ENCODE data around the gene WNT3A. TPM values are rescaled to one million over a fixed set of nuclear protein-coding genes. Genes with fewer than 3 reads are reported as not detected.
"Not testable (repeated sequence)": the region's sequence is repeated elsewhere in the genome, so short reads cannot be mapped to it uniquely, and the experiment has no call there.

WNT3A gene
- polyA plus RNA-seq, 3 donors, result 0.08 to 0.17 (median 0.14) TPM

DNA sequence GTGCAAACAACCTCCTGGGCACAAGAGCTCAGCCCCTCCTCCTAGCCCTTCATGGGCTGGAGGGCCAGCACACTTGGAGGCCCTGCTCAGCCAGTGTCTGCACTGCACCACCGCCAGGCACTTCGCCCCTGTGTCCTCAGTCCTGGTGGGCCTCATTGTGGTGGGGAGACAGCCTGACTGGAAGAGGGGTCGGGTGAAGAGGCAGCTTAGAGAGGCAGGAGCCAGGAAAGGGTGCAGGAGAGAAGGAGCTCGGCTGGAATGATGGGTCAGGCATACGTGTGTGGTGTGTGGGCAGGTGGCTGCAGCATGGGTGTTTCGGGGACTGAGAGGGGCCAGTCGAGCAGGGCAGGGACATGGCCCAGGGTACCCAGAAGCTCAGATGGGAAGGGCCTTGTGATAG is 4.1 kb downstream of the WNT3A start:
- DNase-seq (ENCODE audit: low read depth in 3 of 3, low spot score in 2 of 3), result no peak

DNA sequence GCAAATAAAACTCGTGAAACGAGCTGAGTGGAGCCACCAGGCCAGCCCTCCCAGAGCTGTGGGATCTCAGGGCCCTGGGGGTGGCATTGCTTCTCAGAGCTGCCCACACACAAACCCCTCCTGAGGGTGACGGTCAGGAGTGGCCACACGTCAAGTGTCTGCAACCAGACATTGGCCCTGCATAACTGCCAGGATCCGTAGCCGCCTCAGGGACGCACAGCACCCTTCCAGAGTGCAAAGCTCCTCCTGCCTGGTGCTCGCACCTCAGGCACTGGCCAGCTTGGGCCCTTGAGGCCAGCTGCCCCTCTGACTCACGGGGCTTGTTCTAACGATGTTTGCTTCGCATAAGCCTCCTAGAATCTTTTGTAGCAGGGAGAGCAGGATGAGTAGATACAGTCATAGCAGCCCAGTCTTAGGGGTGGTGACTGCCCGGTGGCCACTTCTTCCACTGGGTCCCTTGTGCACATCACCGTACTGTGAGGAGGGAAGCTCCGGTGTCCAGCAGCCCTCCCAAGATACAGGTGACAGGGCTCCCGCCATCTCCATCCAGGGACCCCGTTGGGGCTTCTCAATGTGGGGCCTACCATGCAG is 5.0 kb downstream of the WNT3A start:
- DNase-seq (ENCODE audit: low read depth in 3 of 3, low spot score in 2 of 3), result no peak

DNA sequence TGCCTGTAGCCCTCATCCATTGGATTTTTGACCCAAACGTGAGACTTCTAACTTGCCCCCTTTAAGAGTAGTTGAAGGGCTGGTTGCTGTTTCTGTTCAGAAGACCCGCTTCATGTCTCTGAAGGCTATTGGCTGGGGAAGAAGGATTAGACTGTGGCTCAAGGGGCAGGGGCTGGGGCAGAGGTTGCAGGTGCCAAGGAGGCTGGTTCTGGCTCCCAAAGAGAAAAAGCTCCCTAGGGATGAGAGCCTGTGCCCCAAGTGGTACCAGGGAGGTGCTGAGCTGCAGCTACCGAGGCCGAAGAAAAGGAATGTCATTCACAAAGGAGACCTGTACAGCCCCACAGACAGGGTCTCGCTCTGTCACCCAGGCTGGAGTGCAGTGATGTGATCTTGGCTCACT is 5.8 kb downstream of the WNT3A start:
- no peak for DNase-seq (ENCODE audit: low read depth in 3 of 3, low spot score in 2 of 3)

DNA sequence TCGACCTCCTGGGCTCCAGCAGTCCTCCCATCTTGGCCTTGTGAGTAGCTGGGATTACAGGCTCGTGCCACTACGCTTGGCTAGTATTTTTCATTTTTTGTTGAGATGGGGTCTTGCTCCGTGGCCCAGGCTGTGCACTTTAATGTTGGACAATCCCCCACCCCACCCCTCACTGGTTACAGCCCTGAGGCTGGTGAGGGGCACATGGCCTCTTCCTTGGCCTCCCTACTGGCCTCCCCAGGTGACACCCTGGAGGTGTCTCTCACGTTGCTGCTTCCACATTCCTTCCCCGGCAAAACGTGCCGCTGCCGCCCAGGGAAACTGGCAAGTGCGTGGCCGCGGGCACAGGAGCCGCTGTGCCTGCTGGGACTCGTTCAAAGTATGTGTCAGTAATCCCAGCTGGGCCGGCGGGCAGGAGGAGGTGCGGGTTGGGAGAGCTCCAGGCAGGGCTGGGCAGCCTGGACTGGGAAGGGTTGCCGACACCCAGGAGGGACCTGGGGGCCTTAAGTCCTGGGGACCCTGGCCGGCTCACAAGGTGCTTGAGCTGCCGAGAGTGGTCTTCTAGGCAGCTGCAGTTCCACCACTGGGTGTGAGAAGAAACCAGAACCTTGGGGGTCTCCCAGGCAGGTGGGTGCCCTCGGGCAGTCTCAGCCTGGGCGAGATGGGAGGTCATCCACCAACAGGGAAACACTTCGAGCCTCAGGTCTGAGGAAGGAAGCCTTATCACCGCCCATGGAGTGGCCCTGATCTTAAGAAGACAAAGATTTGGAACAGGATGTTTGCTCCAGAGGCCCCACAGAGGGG is 6.5 kb downstream of the WNT3A start:
- no peak for DNase-seq (ENCODE audit: low read depth in 3 of 3, low spot score in 2 of 3)

DNA sequence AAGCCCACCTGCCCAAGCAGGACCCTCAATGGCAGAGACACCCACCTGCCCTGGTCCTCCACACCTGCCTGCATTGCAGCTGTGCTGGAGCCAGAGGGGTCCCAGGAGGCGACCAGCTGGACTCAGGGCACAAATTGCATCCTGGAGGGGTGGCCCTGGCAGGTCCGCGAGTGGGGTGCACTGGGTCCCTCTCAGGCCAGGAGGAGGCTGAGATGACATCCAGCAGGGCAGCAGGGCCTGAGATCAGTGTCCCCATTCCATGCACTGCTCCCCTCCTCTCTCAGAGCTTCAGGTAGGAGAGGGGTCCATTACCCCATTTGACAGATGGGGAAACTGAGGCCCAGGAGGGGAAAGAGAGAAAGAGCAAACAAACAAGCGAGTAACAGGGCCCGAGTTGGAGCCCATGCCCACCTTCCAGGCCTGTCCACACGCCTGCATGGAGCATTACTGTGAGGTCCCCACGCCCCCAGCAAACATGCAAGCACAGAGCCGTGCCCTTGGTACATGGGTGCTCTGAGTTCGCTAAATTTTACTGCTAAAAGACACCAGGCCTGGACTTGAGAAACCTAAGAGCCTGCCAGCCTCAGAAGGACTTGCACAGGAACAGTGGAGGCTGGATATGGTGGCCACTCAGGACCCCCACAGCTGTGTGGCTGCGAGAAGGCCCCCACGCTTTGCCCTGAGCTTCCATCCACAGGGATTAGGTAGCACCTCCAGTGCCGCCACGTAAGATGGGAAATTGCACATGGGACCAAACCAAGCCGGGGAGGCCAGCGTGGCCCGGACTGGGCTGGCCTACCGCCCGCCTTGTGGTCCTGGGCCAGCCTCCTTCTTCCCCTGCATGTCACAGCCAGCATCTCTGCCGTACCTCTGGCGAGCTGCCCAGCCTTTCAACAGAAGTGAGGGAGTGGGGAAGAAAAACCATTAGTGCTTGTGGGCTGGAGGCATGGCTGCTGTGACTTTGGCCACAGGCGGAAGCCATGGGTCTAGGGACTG is 7.4 kb downstream of the WNT3A start:
- no peak for DNase-seq (ENCODE audit: low read depth in 3 of 3, low spot score in 2 of 3)

DNA sequence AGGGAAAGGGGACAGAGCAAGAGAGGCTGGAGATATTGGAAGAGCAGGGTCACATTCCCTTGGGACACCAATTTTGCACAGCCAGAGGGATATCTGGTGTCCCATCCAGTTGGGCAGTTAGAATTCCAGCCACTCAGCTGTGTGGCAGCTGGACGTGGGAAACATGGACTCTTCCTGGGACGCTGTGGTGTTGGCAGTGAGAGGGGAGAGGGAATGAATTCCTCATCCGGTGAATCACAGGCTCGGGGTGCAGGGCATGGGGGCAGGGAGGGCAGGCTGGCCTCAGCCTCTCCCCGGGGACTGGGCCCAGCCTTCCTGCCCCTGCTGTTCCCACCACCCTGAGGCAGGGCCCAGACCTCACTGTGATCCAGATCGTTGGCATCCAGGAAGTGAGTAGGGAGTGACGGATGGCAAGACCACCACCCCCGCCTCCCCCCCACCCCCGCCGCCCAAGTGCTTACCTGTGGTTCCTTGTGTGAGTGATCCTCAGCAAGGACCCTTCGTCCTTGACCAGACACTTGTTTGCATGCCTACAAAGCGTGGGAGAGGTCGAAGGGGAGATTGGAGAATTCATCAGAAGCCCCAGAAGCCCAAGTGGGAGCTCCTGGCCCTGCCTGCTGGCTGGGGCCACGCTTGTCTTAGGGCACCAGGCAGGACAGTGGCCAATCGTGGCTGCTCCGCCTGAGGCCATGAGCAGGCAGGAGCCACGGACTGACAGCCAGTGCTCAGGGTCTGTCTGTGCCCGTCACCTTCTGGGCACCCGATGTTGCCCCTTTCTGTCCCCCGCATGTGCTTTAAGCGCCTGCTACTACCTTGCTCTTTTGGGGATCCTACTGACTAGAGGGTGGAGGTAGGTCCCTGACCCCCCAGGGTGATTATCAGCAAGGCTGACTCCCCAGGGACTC is 8.7 kb downstream of the WNT3A start:
- no peak for DNase-seq (ENCODE audit: low read depth in 3 of 3, low spot score in 2 of 3)

DNA sequence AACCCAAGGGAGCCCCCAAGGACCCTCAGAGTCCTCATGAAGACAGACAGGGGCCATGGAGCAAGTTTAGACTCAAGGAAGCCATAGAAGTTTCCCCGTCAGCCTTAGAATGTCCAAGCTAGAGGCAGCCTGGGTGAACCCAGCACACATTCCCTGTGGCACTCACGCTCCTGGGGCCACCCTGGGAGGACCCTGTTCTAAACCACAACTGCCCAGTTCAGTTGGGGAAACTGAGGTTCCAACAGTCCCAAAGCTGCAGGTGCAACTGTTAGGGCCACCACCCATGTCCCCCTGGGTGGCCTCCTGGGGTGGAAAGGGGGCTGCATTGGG is 9.3 kb downstream of the WNT3A start:
- no peak for DNase-seq (ENCODE audit: low read depth in 3 of 3, low spot score in 2 of 3)

DNA sequence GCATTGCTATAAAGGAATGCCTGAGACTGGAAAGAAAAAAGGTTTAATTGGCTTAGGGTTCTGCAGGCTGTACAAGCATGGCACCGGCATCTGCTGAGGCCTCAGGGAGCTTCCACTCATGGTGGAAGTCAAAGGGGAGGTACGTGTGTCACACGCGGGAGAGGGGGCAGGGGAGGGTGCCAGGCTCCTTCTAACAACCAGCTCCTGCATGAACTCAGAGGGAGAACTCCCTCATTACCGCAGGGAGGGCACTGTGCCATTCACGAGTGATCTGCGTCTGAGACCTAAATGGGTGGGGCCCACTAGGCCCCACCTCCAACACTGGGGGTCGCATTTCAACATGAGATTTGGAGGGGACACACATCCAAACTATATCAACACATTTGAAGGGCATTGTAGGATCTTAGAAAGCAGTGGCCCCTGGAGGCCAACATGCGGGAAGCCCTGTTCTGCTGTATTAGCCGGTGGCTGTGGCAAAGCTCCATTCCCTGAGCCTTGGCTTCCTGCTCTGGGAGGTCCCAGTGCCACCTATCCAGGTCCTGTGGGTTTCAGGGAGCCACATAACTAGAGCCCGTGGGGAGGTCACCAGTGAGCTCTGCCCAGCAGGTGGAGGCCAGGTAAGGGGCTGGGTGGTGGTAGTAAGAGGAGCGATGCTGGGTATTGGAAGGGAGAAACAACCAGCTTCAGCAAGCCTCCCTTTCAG is 10.0 kb downstream of the WNT3A start:
- no peak for DNase-seq (ENCODE audit: low read depth in 3 of 3, low spot score in 2 of 3)

DNA sequence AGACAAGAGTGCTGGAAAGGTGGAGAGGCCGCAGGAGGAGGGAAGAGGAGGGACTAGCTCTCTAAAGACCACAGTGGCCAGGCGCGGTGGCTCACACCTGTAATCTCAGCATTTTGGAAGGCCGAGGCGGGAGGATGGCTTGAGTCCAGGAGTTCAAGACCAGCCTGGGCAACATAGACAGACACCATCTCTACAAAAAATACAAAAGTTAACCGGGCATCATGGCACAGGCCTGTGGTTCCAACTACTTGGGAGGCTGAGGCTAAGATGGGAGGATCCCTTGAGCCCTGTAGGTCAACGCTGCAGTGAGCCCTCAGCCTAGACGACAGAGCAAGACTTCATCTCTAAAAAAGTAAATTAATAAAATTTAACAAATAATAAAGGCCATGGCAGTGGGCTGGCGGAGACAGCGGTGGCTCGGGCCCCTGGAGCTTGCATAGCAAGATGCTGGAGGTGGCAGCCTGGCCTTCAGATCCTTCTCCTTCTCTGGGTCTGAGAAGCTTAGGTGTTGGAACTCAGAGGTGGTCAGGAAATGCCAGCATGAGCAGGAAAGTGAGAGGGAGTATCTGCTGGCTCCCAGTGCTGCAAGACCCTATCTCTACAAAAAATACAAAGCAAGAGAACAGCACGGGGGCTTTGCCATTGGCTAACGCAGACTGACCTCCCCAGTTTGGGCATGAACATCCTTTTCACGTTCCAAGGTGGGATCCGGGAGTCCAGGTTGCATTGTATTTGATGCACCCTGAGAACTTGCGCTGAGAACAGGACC is 10.7 kb downstream of the WNT3A start:
- DNase-seq (ENCODE audit: low read depth in 3 of 3, low spot score in 2 of 3), result no peak

DNA sequence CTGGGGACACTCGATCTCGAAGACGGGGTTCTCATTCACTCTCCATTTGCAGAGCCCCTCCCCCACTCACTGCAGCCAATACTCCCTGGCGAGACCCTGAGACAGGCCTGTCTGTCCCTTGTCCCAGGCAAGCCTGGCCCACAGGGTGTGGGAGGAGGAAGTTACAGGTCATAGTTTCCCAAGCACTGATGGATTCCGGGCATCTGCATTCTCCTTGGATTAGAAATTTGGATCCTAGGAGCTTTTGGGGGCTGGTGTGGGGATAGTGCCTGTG is 11.3 kb downstream of the WNT3A start:
- DNase-seq (ENCODE audit: low read depth in 3 of 3, low spot score in 2 of 3), result no peak

DNA sequence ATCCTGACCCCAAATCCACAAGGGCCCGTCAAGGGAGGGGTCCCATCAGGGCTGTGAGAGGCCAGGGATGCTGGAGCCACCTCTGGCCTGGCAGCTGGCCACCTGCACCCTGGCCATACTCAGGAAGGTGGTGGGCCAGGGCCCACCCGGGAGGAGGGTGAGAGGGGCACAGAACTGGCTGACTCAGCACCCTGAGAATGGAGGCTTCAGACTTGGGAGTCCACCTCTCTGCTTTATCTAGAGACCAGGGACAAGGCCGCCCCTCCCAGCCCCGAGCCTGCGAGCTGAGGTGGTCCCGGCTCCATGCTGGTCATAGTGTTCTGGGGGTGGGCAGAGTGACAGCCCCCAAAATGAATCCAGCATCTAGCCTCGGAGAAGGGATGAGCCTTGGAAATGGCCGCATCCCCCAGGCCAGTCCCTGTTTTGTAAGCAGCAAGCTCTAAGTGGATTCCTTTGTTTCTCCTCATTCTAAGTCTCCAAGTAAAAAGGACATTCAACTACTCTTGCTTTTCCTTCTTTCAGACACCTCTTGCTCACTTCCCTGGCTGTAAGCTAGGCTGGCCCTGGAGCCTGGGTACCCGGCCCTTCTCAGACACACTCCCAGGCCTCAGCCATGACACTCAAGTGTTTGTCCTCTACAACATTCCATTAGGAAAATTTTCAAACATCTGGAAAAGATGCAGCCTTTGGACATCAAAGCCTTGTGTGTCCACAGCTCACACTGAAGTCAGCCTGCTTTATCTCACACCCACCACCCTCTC is 12.3 kb downstream of the WNT3A start:
- DNase-seq (ENCODE audit: low read depth in 3 of 3, low spot score in 2 of 3), result no peak

DNA sequence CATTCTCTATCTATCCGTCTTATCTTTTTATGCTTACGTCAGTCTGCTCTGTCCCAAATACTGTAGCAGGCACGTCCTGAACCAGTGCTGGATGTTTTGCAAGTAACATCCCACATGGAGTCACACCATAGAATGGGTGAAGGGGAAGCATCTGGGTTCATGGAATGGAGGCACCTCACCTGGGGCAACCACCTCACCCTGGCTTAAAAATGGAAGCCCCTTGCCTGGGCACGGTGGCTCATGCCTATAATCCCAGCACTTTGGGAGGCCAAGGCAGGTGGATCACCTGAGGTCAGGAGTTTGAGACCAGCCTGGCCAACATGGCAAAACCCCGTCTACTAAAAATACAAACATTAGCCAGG is 12.9 kb downstream of the WNT3A start:
- not testable (repeated sequence) for DNase-seq (ENCODE audit: low read depth in 3 of 3, low spot score in 2 of 3)

DNA sequence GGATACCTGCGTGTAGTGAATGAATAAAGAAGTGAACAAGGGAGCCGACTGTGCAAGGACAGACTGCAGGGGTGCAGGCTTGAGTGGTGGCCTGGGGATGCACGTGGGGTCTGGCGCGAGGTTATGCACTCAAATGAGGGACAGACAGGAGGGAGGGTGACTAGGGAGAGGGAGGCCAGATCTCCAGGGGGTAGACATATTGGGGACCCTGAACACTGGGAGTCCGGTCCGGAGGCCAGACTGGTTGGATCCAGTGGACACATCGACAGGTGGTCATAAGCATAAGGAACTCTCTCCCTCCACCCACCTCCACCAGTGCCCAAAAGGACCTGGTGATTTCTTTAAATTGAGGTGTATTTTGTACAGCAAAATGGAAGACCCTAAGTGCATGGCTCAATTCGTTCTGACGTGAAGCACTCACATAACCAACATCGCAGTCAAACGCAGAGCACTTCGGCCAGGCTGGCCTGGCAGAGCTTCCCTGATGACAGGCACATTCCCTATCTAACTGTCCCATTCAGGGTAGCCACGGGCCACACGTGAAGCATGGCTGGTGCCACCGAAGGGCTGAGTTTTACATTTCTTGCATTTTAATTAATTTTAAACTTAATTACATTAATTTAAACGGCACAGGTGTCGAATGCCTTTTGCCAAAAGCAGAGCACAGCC is 14.0 kb downstream of the WNT3A start:
- no peak for DNase-seq (ENCODE audit: low read depth in 3 of 3, low spot score in 2 of 3)

DNA sequence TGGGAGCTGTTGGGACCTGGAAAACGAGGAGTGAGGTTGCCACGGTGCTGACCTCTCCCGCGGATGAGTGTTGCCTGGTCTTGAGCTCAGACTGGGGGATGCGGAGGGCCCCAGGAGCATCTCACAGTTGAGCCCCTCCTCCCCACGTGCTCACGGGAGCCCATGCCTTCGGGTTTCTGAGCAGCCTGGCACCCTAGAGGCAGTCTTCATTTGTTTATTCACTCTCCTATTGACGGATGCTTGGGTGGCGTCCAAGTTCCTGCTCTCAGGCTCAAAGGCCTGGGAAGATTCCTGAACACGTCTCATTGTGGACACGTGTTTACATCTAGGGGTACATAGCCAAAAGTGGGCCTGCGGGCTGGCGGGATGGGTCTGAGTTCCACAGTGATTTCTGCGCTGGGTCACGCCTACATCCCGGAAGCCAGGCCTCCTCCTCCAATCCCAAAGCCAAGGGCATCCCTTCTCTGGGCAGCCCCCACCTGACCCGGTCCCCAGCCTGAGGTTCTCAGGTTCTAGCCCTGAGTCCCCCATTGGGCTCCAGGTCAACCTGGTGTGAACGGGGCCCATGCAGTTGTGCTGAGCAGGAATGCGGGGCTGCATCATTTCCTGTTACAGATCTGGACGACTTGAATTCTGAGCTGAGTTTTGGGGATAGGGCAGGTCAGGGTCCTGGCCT is 14.7 kb downstream of the WNT3A start:
- DNase-seq (ENCODE audit: low read depth in 3 of 3, low spot score in 2 of 3), result no peak

DNA sequence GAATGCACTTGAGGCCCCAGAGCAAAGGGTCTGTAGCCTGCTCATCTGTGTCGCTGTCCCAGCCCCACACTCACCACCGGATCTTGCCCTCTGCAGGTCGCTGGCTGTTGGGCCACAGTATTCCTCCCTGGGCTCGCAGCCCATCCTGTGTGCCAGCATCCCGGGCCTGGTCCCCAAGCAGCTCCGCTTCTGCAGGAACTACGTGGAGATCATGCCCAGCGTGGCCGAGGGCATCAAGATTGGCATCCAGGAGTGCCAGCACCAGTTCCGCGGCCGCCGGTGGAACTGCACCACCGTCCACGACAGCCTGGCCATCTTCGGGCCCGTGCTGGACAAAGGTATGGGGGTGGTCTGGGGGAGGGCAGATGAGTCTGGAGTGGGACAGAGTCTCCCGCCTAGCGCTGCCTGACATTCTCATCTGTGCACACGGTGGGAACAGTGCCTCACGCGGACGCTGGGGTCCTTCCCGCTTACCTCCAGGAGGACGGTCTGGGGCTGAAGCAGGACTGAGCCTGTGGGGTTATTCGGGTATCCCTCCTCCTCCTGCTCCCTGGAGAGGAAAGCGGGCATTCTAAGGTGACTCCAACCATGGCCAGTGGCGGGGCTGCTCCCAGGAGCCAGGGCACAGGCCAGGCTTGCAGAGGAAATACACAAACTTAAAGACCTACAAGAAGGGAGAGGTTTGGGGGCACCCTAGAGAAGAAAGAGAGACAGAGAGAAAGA is 15.9 kb downstream of the WNT3A start:
- no peak for DNase-seq (ENCODE audit: low read depth in 3 of 3, low spot score in 2 of 3)

DNA sequence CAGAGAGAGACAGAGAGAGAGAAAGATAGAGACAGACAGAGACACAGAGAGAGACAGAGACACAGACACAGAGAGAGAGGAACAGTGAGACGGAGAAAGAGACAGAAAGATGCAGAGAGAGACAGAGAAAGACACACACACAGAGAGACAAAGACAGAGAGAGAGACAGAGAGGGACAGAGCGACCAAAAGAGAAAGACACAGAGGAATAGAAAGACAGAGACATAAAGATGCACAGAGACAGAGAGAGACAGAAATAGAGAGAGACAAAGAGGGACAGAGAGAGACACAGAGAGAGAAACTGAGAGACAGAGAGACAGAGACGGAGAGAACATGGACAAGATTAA is 16.5 kb downstream of the WNT3A start:
- DNase-seq (ENCODE audit: low read depth in 3 of 3, low spot score in 2 of 3), result no peak

DNA sequence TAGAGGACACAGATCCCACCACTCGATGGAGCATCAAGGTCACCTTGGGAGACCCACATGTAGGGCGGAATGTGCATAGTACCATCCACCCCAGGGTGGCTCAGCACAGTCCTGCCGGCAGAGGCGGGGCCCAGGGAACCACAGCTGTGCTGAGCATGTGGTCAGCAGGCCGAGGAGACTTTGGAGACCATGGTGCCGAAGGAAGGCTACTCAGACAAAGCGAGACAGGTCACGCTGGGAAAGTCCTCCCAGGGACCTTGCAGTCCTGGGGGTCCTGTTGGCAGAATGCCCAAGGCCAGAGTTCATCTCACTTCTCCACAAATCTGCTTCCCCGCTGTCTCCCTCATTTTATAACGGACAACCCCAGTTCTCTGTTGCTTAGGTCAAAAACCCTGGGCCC is 22.5 kb downstream of the WNT3A start:
- DNase-seq (ENCODE audit: low read depth in 3 of 3, low spot score in 2 of 3), result no peak
